ENCODE data around the gene EPHB2. TPM values are rescaled to one million over a fixed set of nuclear protein-coding genes. Genes with fewer than 3 reads are reported as not detected.

EPHB2 gene
- total and polyA plus RNA-seq, 12 donors: 0.15 to 5.0 (median 0.85) TPM

DNA sequence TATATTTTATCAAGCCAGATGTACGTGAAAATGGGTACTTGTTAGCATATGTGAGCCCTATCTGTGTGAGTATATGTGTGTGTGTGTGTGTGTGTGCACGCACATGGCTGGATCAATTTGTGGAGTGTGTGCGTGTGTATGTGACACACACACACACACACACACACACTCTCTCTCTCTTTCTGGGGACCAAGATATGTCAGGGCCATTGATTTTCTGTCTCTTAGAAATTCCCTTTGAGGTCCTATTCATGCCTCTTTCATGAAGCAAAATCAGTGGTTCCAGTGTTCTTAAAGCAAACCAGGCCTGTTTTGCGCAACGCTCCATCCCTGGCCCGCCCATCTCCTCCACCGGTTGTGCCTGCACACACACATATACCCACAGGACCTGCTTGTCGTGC lies 90.0 kb downstream of the EPHB2 start:
- TF ChIP-seq, protein P1, sequence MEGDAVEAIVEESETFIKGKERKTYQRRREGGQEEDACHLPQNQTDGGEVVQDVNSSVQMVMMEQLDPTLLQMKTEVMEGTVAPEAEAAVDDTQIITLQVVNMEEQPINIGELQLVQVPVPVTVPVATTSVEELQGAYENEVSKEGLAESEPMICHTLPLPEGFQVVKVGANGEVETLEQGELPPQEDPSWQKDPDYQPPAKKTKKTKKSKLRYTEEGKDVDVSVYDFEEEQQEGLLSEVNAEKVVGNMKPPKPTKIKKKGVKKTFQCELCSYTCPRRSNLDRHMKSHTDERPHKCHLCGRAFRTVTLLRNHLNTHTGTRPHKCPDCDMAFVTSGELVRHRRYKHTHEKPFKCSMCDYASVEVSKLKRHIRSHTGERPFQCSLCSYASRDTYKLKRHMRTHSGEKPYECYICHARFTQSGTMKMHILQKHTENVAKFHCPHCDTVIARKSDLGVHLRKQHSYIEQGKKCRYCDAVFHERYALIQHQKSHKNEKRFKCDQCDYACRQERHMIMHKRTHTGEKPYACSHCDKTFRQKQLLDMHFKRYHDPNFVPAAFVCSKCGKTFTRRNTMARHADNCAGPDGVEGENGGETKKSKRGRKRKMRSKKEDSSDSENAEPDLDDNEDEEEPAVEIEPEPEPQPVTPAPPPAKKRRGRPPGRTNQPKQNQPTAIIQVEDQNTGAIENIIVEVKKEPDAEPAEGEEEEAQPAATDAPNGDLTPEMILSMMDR (IDR thresholded peaks at IDR 0.05): no peak
- Histone ChIP-seq H3K27me3 (peaks cover 0 to 22% (median 0%) of the 10 kb centered on the region in 7 donors), H3K4me3 (no peak overlapping the region), H3K9me3 (no peaks in the 10 kb centered on the region), H3K36me3 (no peaks in the 10 kb centered on the region), H3K27ac (no peak overlapping the region), H3K4me1 (peaks cover 0 to 5% (median 0%) of the 10 kb centered on the region in 9 donors)
- no peak for ATAC-seq
- 86 to 87% methylated on average over 8 of the region's 8 CpGs for WGBS, 2 donors
- no peak for DNase-seq
- intact Hi-C loops (cut with DNase I): no loop called here

DNA sequence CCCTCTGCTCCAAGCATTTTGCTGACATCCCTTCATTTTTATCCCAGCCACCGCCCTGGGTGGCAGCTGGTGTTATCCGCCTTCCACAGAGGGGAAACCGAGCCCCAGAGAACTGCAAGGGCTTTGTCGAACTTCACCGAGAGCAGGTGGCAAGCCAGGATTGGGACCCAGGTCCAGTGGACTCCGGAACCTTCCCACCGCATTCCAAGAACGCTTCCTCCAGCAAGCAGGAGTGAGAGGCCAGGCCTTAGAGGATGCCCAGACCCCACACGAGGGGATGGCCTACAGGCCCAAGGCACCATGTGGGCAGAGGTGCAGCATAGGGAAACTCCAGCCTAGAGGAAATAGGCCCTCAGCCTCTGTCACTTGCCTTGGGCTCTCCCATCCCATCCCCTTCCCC lies 90.7 kb downstream of the EPHB2 start:
- H3K4me3 ChIP-seq: no peak overlapping the region
- intact Hi-C loops (cut with DNase I): no loop called here
- TF ChIP-seq, protein P1 (IDR thresholded peaks at IDR 0.05): no peak
- no peaks in the 10 kb centered on the region for H3K9me3 ChIP-seq
- DNase-seq (no peak), ATAC-seq (no peak)
- WGBS, 2 donors: 90 to 95% methylated on average over 9 of the region's 9 CpGs
- no peaks in the 10 kb centered on the region for H3K4me1 ChIP-seq
- no peaks in the 10 kb centered on the region for H3K36me3 ChIP-seq
- H3K27me3 ChIP-seq: peaks cover 0 to 22% (median 0%) of the 10 kb centered on the region in 7 donors
- no peak overlapping the region for H3K27ac ChIP-seq

DNA sequence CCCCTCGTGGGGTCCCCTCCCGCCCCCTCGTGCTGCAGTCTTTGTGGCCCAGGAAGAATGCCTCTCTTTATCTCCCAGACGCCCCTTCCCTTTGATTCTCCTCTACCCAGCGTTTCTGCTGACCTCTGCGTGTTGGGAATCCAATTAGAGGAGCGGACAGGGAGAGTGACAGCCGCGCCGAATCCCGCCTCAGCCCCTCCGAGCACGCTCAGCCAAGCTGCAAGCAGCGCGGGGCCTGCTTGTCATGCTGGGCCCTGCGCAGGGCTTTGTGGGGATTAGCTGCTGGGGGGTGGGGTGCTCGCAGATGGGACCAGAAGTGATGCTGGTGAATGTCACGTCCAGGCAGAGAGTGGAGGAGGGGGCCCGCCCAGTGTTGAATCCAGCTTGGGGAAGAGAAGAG lies 91.1 kb downstream of the EPHB2 start:
- WGBS, 2 donors: 75 to 82% methylated on average over 19 of the region's 19 CpGs

DNA sequence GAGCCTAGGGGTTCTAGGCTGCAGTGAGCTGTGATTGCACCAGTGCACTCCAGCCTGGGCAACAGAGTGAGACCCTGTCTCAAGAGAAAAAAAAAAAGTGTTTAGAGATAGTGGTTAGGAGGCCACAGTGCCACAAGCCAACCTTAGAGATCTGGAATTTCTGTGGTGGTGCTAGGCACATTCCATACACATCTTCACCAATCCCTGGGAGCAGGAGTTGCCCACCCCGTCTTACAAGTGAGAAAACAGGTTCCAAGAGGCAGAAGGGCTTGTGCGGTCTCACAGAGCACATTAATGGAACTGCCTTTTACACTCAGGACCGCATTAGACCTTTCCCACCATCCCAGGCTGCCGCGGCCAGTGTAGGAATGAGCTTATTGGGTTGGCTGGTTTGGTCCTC lies 93.2 kb downstream of the EPHB2 start:
- ATAC-seq (no peak), DNase-seq (no peak)
- Histone ChIP-seq H3K27me3 (peaks cover 0 to 22% (median 0%) of the 10 kb centered on the region in 7 donors), H3K9me3 (no peaks in the 10 kb centered on the region), H3K36me3 (no peaks in the 10 kb centered on the region), H3K4me3 (no peak overlapping the region), H3K27ac (no peak overlapping the region), H3K4me1 (peaks cover 0 to 11% (median 8%) of the 10 kb centered on the region in 9 donors)
- WGBS, 2 donors: 93 to 96% methylated on average over 5 of the region's 5 CpGs
- TF ChIP-seq, protein P1 (IDR thresholded peaks at IDR 0.05): no peak
- intact Hi-C loops (cut with DNase I): no loop called here

More for the DNA sequence above, 91.1 kb downstream of the EPHB2 start:
- no peaks in the 10 kb centered on the region for H3K9me3 ChIP-seq
- H3K27me3 ChIP-seq: peaks cover 0 to 22% (median 0%) of the 10 kb centered on the region in 7 donors
- no peak overlapping the region for H3K27ac ChIP-seq
- no peak overlapping the region for H3K4me3 ChIP-seq
- H3K4me1 ChIP-seq: no peaks in the 10 kb centered on the region
- TF ChIP-seq, protein P1 (IDR thresholded peaks at IDR 0.05): no peak
- ATAC-seq: no peak
- intact Hi-C loops (cut with DNase I): no loop called here
- no peaks in the 10 kb centered on the region for H3K36me3 ChIP-seq
- DNase-seq: no peak
